HG03457 (cell line): ENCODE measurements around the gene LSM4.

Experiments used
- ATAC-seq: cut with Tn5 transposase; IDR thresholded peaks from one replicate; pipeline ENCODE4 v1.9.1; 2021; ENCODE audit warnings: moderate number of reproducible peaks; ENCODE audit not compliant: unreplicated experiment

LSM4 gene

GRCh38 chr19:18311502-18312091 lies 11.3 kb downstream of the LSM4 start:
- ATAC-seq, result no peak

- no peak for ATAC-seq
Measured at GRCh38 chr19:18310966-18311365, 11.9 kb downstream of the LSM4 start.

GRCh38 chr19:18310118-18310909 lies 12.6 kb downstream of the LSM4 start:
- no peak for ATAC-seq

- ATAC-seq, result no peak
Measured at GRCh38 chr19:18309525-18310064, 13.3 kb downstream of the LSM4 start.

GRCh38 chr19:18308948-18309325 lies 13.9 kb downstream of the LSM4 start:
- ATAC-seq, result no peak

GRCh38 chr19:18308051-18308947 lies 14.6 kb downstream of the LSM4 start:
- no peak for ATAC-seq

- no peak for ATAC-seq
Measured at GRCh38 chr19:18307271-18307681, 15.6 kb downstream of the LSM4 start.

GRCh38 chr19:18306888-18307260 lies 16.0 kb downstream of the LSM4 start:
- no peak for ATAC-seq

GRCh38 chr19:18306209-18306887 lies 16.5 kb downstream of the LSM4 start:
- ATAC-seq, result no peak

GRCh38 chr19:18304458-18305310 lies 18.2 kb downstream of the LSM4 start:
- ATAC-seq, result no peak

GRCh38 chr19:18304208-18304457 lies 18.7 kb downstream of the LSM4 start:
- ATAC-seq, result no peak

- no peak for ATAC-seq
Measured at GRCh38 chr19:18301718-18302111, 21.2 kb downstream of the LSM4 start.

GRCh38 chr19:18300930-18301717 lies 21.8 kb downstream of the LSM4 start:
- ATAC-seq, result no peak

GRCh38 chr19:18299654-18300053 lies 23.2 kb downstream of the LSM4 start:
- no peak for ATAC-seq

GRCh38 chr19:18298601-18299000 lies 24.3 kb downstream of the LSM4 start:
- no peak for ATAC-seq

GRCh38 chr19:18297308-18297707 lies 25.6 kb downstream of the LSM4 start:
- no peak for ATAC-seq

- ATAC-seq, result no peak
Measured at GRCh38 chr19:18295034-18295451, 27.8 kb downstream of the LSM4 start.

GRCh38 chr19:18294467-18294864 lies 28.4 kb downstream of the LSM4 start:
- ATAC-seq, result no peak

GRCh38 chr19:18293642-18294466 lies 29.0 kb downstream of the LSM4 start:
- no peak for ATAC-seq
